Neural cell (in vitro differentiated cells): Measurements from ENCODE around the gene MYO9B. TPM values are rescaled to one million over a fixed set of nuclear protein-coding genes. Genes with fewer than 3 reads are reported as not detected.

Source experiments
- H2AFZ ChIP-seq: fragments of 200-600, 300-800 bp; sonication (generic), shearing (Covaris generic); 2 replicates; pipeline ENCODE4 v1.6.0; 2014; ENCODE audit warnings: low read depth, mild to moderate bottlenecking, antibody characterized with exemption, low read length, moderate library complexity
- H3F3A ChIP-seq: fragments of 200-600 bp; shearing (Covaris generic); 2 replicates; pipeline ENCODE4 v1.6.1; 2016; ENCODE audit warnings: mild to moderate bottlenecking, moderate library complexity, mixed read lengths, antibody characterized with exemption, low read length; ENCODE audit not compliant: insufficient read depth, poor library complexity, severe bottlenecking
- H3K27ac ChIP-seq: fragments of 200-600, 300-800 bp; sonication (generic), shearing (Covaris generic); 2 replicates; pipeline ENCODE4 v1.5.1; 2014; ENCODE audit warnings: mild to moderate bottlenecking, low read length, moderate library complexity
- H3K27me3 ChIP-seq: fragments of 300-800, 200-600 bp; sonication (generic), shearing (Covaris generic); 2 replicates; pipeline ENCODE4 v1.6.0; 2014; ENCODE audit warnings: mild to moderate bottlenecking, low read depth, low read length, moderate library complexity; ENCODE audit not compliant: insufficient read depth
- H3K36me3 ChIP-seq: fragments of 300-800, 200-600 bp; sonication (generic), shearing (Covaris generic); 2 replicates; pipeline ENCODE4 v1.5.1; 2014; ENCODE audit warnings: mild to moderate bottlenecking, antibody characterized with exemption, low read length, moderate library complexity; ENCODE audit not compliant: insufficient read depth
- H3K4me2 ChIP-seq: fragments of 300-800, 200-600 bp; sonication (generic), shearing (Covaris generic); 2 replicates; pipeline ENCODE4 v1.6.0; 2014; ENCODE audit warnings: mild to moderate bottlenecking, low read length
- H3K4me3 ChIP-seq: fragments of 300-800, 200-600 bp; sonication (generic), shearing (Covaris generic); 2 replicates; pipeline ENCODE4 v1.5.1; 2014; ENCODE audit warnings: mild to moderate bottlenecking, low read length, moderate library complexity
- H3K79me2 ChIP-seq: fragments of 200-600 bp; shearing (Covaris generic); replicated peaks from 2 replicates; pipeline ENCODE4 v1.6.0; 2014; ENCODE audit warnings: mild to moderate bottlenecking, low read length, moderate library complexity; ENCODE audit not compliant: insufficient read depth
- H3K9ac ChIP-seq: fragments of 300-800, 200-600 bp; sonication (generic), shearing (Covaris generic); 2 replicates; pipeline ENCODE4 v1.6.1; 2016; ENCODE audit warnings: mild to moderate bottlenecking, low read length, mixed read lengths
- H3K9me2 ChIP-seq: fragments of 200-600 bp; shearing (Covaris generic); 2 replicates; pipeline ENCODE4 v1.6.1; 2016; ENCODE audit warnings: mild to moderate bottlenecking, low read length, mixed read lengths; ENCODE audit not compliant: insufficient read depth
- H3K9me3 ChIP-seq: fragments of 200-600, 300-800 bp; sonication (generic), shearing (Covaris generic); 2 replicates; pipeline ENCODE4 v1.6.1; 2016; ENCODE audit warnings: mild to moderate bottlenecking, mixed run types, low read length, moderate library complexity, mixed read lengths
- H4K20me1 ChIP-seq: fragments of 200-600 bp; shearing (Covaris generic); 2 replicates; pipeline ENCODE4 v1.6.1; 2016; ENCODE audit warnings: mild to moderate bottlenecking, mixed run types; ENCODE audit not compliant: insufficient read depth
- CTCF ChIP-seq: fragments of 450-650 bp; IDR thresholded peaks from 2 replicates; pipeline ENCODE4 v1.5.1; 2014; ENCODE audit warnings: antibody characterized with exemption, mild to moderate bottlenecking, moderate library complexity; ENCODE audit not compliant: poor library complexity, severe bottlenecking
- EP300 ChIP-seq: fragments of 450-650 bp; conservative IDR thresholded peaks from 2 replicates; pipeline ENCODE4 v1.6.1; 2014; ENCODE audit warnings: antibody characterized with exemption, mild to moderate bottlenecking, moderate library complexity; ENCODE audit not compliant: poor library complexity, severe bottlenecking
- EZH2 ChIP-seq: fragments of 200-600, 300-800 bp; shearing (Covaris generic), sonication (generic); IDR thresholded peaks from 2 replicates; pipeline ENCODE4 v1.6.1; 2014; ENCODE audit warnings: antibody characterized with exemption, low read length, borderline replicate concordance, mild to moderate bottlenecking; ENCODE audit not compliant: insufficient read depth, poor library complexity, severe bottlenecking
- MXI1 ChIP-seq: fragments of 450-650 bp; conservative IDR thresholded peaks from 2 replicates; pipeline ENCODE4 v1.6.1; 2014; ENCODE audit warnings: antibody characterized with exemption, mild to moderate bottlenecking; ENCODE audit not compliant: poor library complexity, severe bottlenecking
- POLR2AphosphoS5 ChIP-seq: IDR thresholded peaks from 2 replicates; pipeline ENCODE4 v1.6.1; 2012
- RAD21 ChIP-seq: fragments of 450-650 bp; conservative IDR thresholded peaks from 2 replicates; pipeline ENCODE4 v1.6.1; 2014; ENCODE audit warnings: antibody characterized with exemption, mild to moderate bottlenecking, moderate library complexity
- REST ChIP-seq: IDR thresholded peaks from 2 replicates; pipeline ENCODE4 v1.6.1; 2012; ENCODE audit warnings: borderline replicate concordance
- SMC3 ChIP-seq: fragments of 450-650 bp; conservative IDR thresholded peaks from 2 replicates; pipeline ENCODE4 v1.6.1; 2014; ENCODE audit warnings: antibody characterized with exemption, mild to moderate bottlenecking, moderate library complexity; ENCODE audit not compliant: poor library complexity
- TAF1 ChIP-seq: IDR thresholded peaks from 2 replicates; pipeline ENCODE4 v1.6.1; 2012; ENCODE audit warnings: low read depth
- polyA plus RNA-seq: library from polyadenylated mRNA; depleted of rRNA; stranded (reverse); fragments of >200 nt; gene quantifications from 2 replicates; pipeline ENCODE4 v1.2.3, GENCODE V29; 2014

Gene MYO9B
- polyA plus RNA-seq, 1 donor from 2014 or later, result 27.2 TPM

GRCh38 chr19:17113127-17113785 is 37.7 kb downstream of the MYO9B start:
- no peaks in the 10 kb centered on the region for H3K9me2 ChIP-seq
- H3K79me2 ChIP-seq, result no peaks in the 10 kb centered on the region
- no peak overlapping the region for H3K9ac ChIP-seq
- no peaks in the 10 kb centered on the region for H3K27me3 ChIP-seq
- no peaks in the 10 kb centered on the region for H3K9me3 ChIP-seq
- no peaks in the 10 kb centered on the region for H3F3A ChIP-seq
- TF ChIP-seq EP300 (no peak), MXI1 (no peak), POLR2AphosphoS5 (no peak), CTCF (no peak), RAD21 (no peak), SMC3 (no peak)
- no peak overlapping the region for H3K4me3 ChIP-seq
- H3K36me3 ChIP-seq, result no peaks in the 10 kb centered on the region
- no peak overlapping the region for H3K27ac ChIP-seq
- no peaks in the 10 kb centered on the region for H4K20me1 ChIP-seq
- H2AFZ ChIP-seq, result no peak overlapping the region
- H3K4me2 ChIP-seq, result no peak overlapping the region

- H3K9me3 ChIP-seq, result no peaks in the 10 kb centered on the region
- no peak overlapping the region for H3K9ac ChIP-seq
- H4K20me1 ChIP-seq, result no peaks in the 10 kb centered on the region
- no peaks in the 10 kb centered on the region for H3K9me2 ChIP-seq
- H2AFZ ChIP-seq, result no peak overlapping the region
- H3K4me2 ChIP-seq, result no peak overlapping the region
- H3K27ac ChIP-seq, result no peak overlapping the region
- H3K36me3 ChIP-seq, result no peaks in the 10 kb centered on the region
- no peak overlapping the region for H3K4me3 ChIP-seq
- no peaks in the 10 kb centered on the region for H3F3A ChIP-seq
- no peak for TF ChIP-seq EP300
- no peak for TF ChIP-seq EZH2
- TF ChIP-seq CTCF, result no peak
- TF ChIP-seq TAF1, result no peak
- no peak for TF ChIP-seq SMC3
- TF ChIP-seq RAD21, result no peak
- TF ChIP-seq REST, result no peak
- no peak for TF ChIP-seq MXI1
- TF ChIP-seq POLR2AphosphoS5, result no peak
- no peaks in the 10 kb centered on the region for H3K79me2 ChIP-seq
- H3K27me3 ChIP-seq, result no peaks in the 10 kb centered on the region
Observed at GRCh38 chr19:17114414-17114831, 38.8 kb downstream of the MYO9B start.
